Ovary (tissue), 9 donors: ENCODE results near the gene MS4A5. TPM values are rescaled to one million over a fixed set of nuclear protein-coding genes. Genes with fewer than 3 reads are reported as not detected.

Experiments
- DNase-seq, 5 donors: peaks; one replicate each; pipeline ENCODE4 v3.0.0-alpha.2; 2019 to 2020
- H3K27ac ChIP-seq, 2 donors: fragments of 200-600 bp; one replicate each; pipeline versions ENCODE4 v1.5.1 to v1.8.0; 2019 to 2022
- H3K27me3 ChIP-seq: fragments of 200-600 bp; one replicate; pipeline ENCODE4 v1.8.0; 2022
- H3K36me3 ChIP-seq: fragments of 200-600 bp; sonication (generic); one replicate; pipeline ENCODE4 v1.5.1; 2019
- H3K4me1 ChIP-seq: one replicate; pipeline ENCODE4 v1.8.1; 2013; ENCODE audit warnings: mild to moderate bottlenecking, moderate library complexity; ENCODE audit not compliant: insufficient read depth
- H3K4me3 ChIP-seq: fragments of 200-600 bp; sonication (generic); one replicate; pipeline ENCODE4 v1.5.1; 2017
- H3K9me3 ChIP-seq, 2 donors: fragments of 200-600 bp in 1 of 2; sonication (generic) in 1 of 2; one replicate each; pipeline versions ENCODE4 v1.5.1 to v1.8.1; 2013 to 2019; ENCODE audit warnings: mild to moderate bottlenecking in 1 of 2, moderate library complexity in 1 of 2
- CTCF ChIP-seq, 3 donors: fragments of 450-650 bp in 2 of 3; fragments of 200-600 bp in 1 of 3; IDR thresholded peaks; one replicate each; pipeline versions ENCODE4 v1.5.1 to v1.8.0; 2016 to 2022; ENCODE audit warnings: antibody characterized with exemption in 3 of 3, mild to moderate bottlenecking in 1 of 3
- EP300 ChIP-seq: sonication (generic); formaldehyde crosslinking; IDR thresholded peaks from one replicate; pipeline ENCODE4 v1.6.1; 2017; ENCODE audit warnings: antibody characterized with exemption
- POLR2A ChIP-seq: fragments of 450-650 bp; IDR thresholded peaks from one replicate; pipeline ENCODE4 v1.6.1; 2017; ENCODE audit warnings: antibody characterized with exemption, mild to moderate bottlenecking, moderate library complexity
- WGBS, 3 donors: extraction: QIAGEN DNeasy Blood & Tissue Kit in 1 of 3; methylation state at CpG; one replicate each; pipeline versions ENCODE4 v1.1.5 to v1.1.7; 2013 to 2017; 5-methylcytosine and 5-hydroxymethylcytosine counted together
- intact Hi-C, 4 donors: fragments of 100-400 bp; cut with DNase I; formaldehyde crosslinking; loops; one replicate each; pipeline versions ENCODE4 v1.11.0 to v1.15.1; 2022 to 2023
- polyA plus RNA-seq, 2 donors: library from polyadenylated mRNA; stranded (reverse); fragments of 200-250 nt in 1 of 2; fragments of 350-450 nt in 1 of 2; fragmentation: Illumina TruSeq in 1 of 2; extraction: RNeasy Lipid Tissue Mini Kit (QIAGEN cat#74804) in 1 of 2; gene quantifications; one replicate each; pipeline ENCODE4 v1.2.3, GENCODE V29; 2013 to 2014
- total RNA-seq, 7 donors: library from RNA; depleted of rRNA in 2 of 7; stranded (reverse); fragments of >200 nt in 2 of 7; fragmentation: NEBNext Ultra II Directional in 3 of 7; extraction: Animal tissue kit (Norgen Biotek cat#: 25700) in 3 of 7; gene quantifications; one replicate each; pipeline versions ENCODE4 v1.1.0 to v1.2.4, GENCODE V29; 2016 to 2023
- donor health status: DM: no; HTN: no; CAD: no; lungs with moderate emphysema.
- donor health status: DM: no; HTN: no; CAD: no.
- donor health status: Bipolar disorder and iron deficiency.
- donor health status: DM: yes; HTN: yes; CAD: no.
- donor health status: DM: no; HTN: no; CAD: no.
- donor health status: DM: yes; HTN: yes; CAD: no.

The MS4A5 gene
- total and polyA plus RNA-seq, 9 donors, result not detected

GRCh38 chr11:60393016-60393415 is 36.4 kb upstream of the MS4A5 start:
- 81 to 87% (median 86%) methylated on average over 5 of the region's 5 CpGs for WGBS, 3 donors
- Histone ChIP-seq H3K4me1 (no peaks in the 10 kb centered on the region), H3K4me3 (no peak overlapping the region), H3K36me3 (no peaks in the 10 kb centered on the region), H3K27ac (no peak overlapping the region), H3K27me3 (no peaks in the 10 kb centered on the region), H3K9me3 (no peaks in the 10 kb centered on the region)
- TF ChIP-seq CTCF (IDR thresholded peaks at IDR 0.05) (no peak), POLR2A (no peak), EP300 (no peak)
- intact Hi-C loops, result no loop called here
- DNase-seq, result no peak

GRCh38 chr11:60394666-60395380 is 34.5 kb upstream of the MS4A5 start:
- intact Hi-C loops, result no loop called here
- Histone ChIP-seq H3K9me3 (no peaks in the 10 kb centered on the region), H3K4me1 (no peaks in the 10 kb centered on the region), H3K4me3 (no peak overlapping the region), H3K27ac (no peak overlapping the region), H3K27me3 (no peaks in the 10 kb centered on the region), H3K36me3 (no peaks in the 10 kb centered on the region)
- DNase-seq, result no peak
- 69 to 76% (median 73%) methylated on average over 7 of the region's 7 CpGs for WGBS, 3 donors
- TF ChIP-seq CTCF (IDR thresholded peaks at IDR 0.05) (no peak), EP300 (no peak), POLR2A (no peak)

- intact Hi-C loops, result no loop called here
- Histone ChIP-seq H3K4me1 (no peaks in the 10 kb centered on the region), H3K27ac (no peak within 1 kb of the TSS), H3K36me3 (no peaks in the 10 kb centered on the region), H3K9me3 (no peaks in the 10 kb centered on the region), H3K27me3 (no peaks in the 10 kb centered on the region), H3K4me3 (no peak within 1 kb of the TSS)
- WGBS, 3 donors, result 68 to 71% (median 69%) methylated on average over 3 of the region's 3 CpGs
- TF ChIP-seq POLR2A (no peak), CTCF (IDR thresholded peaks at IDR 0.05) (no peak), EP300 (no peak)
- DNase-seq, result no peak
Observed at GRCh38 chr11:60396382-60396781, 33.0 kb upstream of the MS4A5 start, which contains the start of gene MS4A14. TSS of gene MS4A14 (plus strand) at chr11:60396459. CDS start at chr11:60396579, 120 bp downstream.

GRCh38 chr11:60396799-60397198 is 32.6 kb upstream of the MS4A5 start:
- TF ChIP-seq EP300 (no peak), CTCF (IDR thresholded peaks at IDR 0.05) (no peak), POLR2A (no peak)
- no peaks in the 10 kb centered on the region for H3K4me1 ChIP-seq
- no peaks in the 10 kb centered on the region for H3K27me3 ChIP-seq
- no peak overlapping the region for H3K27ac ChIP-seq
- H3K36me3 ChIP-seq, result no peaks in the 10 kb centered on the region
- H3K9me3 ChIP-seq, result no peaks in the 10 kb centered on the region
- no peak overlapping the region for H3K4me3 ChIP-seq
- DNase-seq, result no peak
- intact Hi-C loops, result no loop called here
- 0 to 5% (median 0%) methylated on average over 1 of the region's 1 CpG for WGBS, 3 donors
